K562 (cell line): ENCODE data around the gene COPA. TPM values are rescaled to one million over a fixed set of nuclear protein-coding genes. Genes with fewer than 3 reads are reported as not detected.

ENCODE experiments used
- ARID4B ChIP-seq: sonication (generic); formaldehyde crosslinking; IDR thresholded peaks from 2 replicates; pipeline ENCODE4 v1.8.0; 2022; ENCODE audit warnings: mild to moderate bottlenecking, missing genetic modification reagents
- ARNT ChIP-seq, 2 experiments: fragments of 450-650 bp; IDR thresholded peaks; 2 replicates each; pipeline ENCODE4 v1.6.1; 2016; ENCODE audit warnings: mild to moderate bottlenecking in 1 of 2
- CREB1 ChIP-seq, 2 experiments: sonication (generic) in 1 of 2; formaldehyde crosslinking in 1 of 2; IDR thresholded peaks; 2 replicates each; pipeline versions ENCODE4 v1.6.1 to v1.8.0; 2012 to 2022; ENCODE audit warnings: inconsistent platforms in 1 of 2, mild to moderate bottlenecking in 1 of 2, missing genetic modification reagents in 1 of 2, moderate library complexity in 1 of 2
- KDM4B ChIP-seq, 2 experiments: fragments of 450-650 bp in 1 of 2; sonication (generic) in 1 of 2; IDR thresholded peaks; 2 replicates each; pipeline ENCODE4 v1.6.1; 2016 to 2017; ENCODE audit warnings: borderline replicate concordance in 2 of 2, antibody characterized with exemption in 1 of 2, low read depth in 1 of 2, mild to moderate bottlenecking in 1 of 2
- MEF2D ChIP-seq: conservative IDR thresholded peaks from 2 replicates; pipeline ENCODE4 v1.6.1; 2016; ENCODE audit warnings: low read depth, missing genetic modification characterization, missing compliant biosample characterization
- NFRKB ChIP-seq: fragments of 450-650 bp; IDR thresholded peaks from 2 replicates; pipeline ENCODE4 v1.6.1; 2016; ENCODE audit warnings: low read depth
- RBM15 ChIP-seq: fragments of 200-400 bp; formaldehyde crosslinking; IDR thresholded peaks from 2 replicates; pipeline ENCODE4 v1.6.1; 2018; ENCODE audit warnings: mild to moderate bottlenecking, low read length, moderate library complexity; ENCODE audit not compliant: insufficient read depth
- SNRNP70 ChIP-seq: fragments of 200-400 bp; formaldehyde crosslinking; optimal IDR thresholded peaks from 2 replicates; pipeline ENCODE3; 2017; ENCODE audit warnings: low read depth, low read length
- SPI1 ChIP-seq: IDR thresholded peaks from 2 replicates; pipeline ENCODE4 v1.6.1; 2011; ENCODE audit warnings: low read depth, low read length, control low read depth, borderline replicate concordance
- polyA plus RNA-seq, 8 experiments: library from polyadenylated mRNA; depleted of rRNA in 4 of 8; stranded (reverse) in 5 of 8; unstranded in 3 of 8; fragments of >200 nt; fragmentation: Nextera tagmentation in 2 of 8; fragmentation: Illumina TruSeq in 1 of 8; extraction: Ambion mirVana in 2 of 8; extraction: Trizol in 1 of 8; gene quantifications; 2 replicates each; pipeline versions ENCODE4 v1.2.1 to v1.2.3, GENCODE V29; 2011 to 2014; ENCODE audit warnings: inconsistent platforms in 1 of 8, missing spikeins in 1 of 8
- total RNA-seq, 7 experiments: library from RNA; depleted of rRNA in 6 of 7; stranded (reverse); fragments of >200 nt in 6 of 7; fragmentation: Illumina TruSeq in 2 of 7; extraction: Trizol in 2 of 7; gene quantifications; 2 replicates each; pipeline versions ENCODE4 v1.2.1 to v1.2.3, GENCODE V29; 2011 to 2021; ENCODE audit warnings: low replicate concordance in 1 of 7
- TF ChIP-seq, protein P1 (sequence below), 2 experiments: fragments of 450-650 bp; IDR thresholded peaks; 2 replicates each; pipeline ENCODE4 v1.6.1; 2016; ENCODE audit warnings: mild to moderate bottlenecking in 2 of 2, borderline replicate concordance in 1 of 2, low read depth in 1 of 2, moderate library complexity in 1 of 2

Gene COPA
- total and polyA plus RNA-seq, 9 of the 15 experiments (the other 6 are each of a cell fraction or from before 2014, with no cell fraction given) = 49.8 to 222 (median 110) TPM

GRCh38 chr1:160342953-160343869 lies at the start of gene COPA, which contains the start of gene NCSTN (continued):
- TF ChIP-seq KDM4B (IDR thresholded peaks at IDR 0.05; ENCODE audit: borderline replicate concordance in 2 of 2, low read depth in 1 of 2) = peak in 1 of 2 experiments; percentile 94; a peak in 1 of 4 replicates
- peak; percentile 24 to 62; a peak in 1 of 4 replicates for TF ChIP-seq ARNT (IDR thresholded peaks at IDR 0.05)
- TF ChIP-seq NFRKB = peak; percentile 96
- TF ChIP-seq, protein P1, sequence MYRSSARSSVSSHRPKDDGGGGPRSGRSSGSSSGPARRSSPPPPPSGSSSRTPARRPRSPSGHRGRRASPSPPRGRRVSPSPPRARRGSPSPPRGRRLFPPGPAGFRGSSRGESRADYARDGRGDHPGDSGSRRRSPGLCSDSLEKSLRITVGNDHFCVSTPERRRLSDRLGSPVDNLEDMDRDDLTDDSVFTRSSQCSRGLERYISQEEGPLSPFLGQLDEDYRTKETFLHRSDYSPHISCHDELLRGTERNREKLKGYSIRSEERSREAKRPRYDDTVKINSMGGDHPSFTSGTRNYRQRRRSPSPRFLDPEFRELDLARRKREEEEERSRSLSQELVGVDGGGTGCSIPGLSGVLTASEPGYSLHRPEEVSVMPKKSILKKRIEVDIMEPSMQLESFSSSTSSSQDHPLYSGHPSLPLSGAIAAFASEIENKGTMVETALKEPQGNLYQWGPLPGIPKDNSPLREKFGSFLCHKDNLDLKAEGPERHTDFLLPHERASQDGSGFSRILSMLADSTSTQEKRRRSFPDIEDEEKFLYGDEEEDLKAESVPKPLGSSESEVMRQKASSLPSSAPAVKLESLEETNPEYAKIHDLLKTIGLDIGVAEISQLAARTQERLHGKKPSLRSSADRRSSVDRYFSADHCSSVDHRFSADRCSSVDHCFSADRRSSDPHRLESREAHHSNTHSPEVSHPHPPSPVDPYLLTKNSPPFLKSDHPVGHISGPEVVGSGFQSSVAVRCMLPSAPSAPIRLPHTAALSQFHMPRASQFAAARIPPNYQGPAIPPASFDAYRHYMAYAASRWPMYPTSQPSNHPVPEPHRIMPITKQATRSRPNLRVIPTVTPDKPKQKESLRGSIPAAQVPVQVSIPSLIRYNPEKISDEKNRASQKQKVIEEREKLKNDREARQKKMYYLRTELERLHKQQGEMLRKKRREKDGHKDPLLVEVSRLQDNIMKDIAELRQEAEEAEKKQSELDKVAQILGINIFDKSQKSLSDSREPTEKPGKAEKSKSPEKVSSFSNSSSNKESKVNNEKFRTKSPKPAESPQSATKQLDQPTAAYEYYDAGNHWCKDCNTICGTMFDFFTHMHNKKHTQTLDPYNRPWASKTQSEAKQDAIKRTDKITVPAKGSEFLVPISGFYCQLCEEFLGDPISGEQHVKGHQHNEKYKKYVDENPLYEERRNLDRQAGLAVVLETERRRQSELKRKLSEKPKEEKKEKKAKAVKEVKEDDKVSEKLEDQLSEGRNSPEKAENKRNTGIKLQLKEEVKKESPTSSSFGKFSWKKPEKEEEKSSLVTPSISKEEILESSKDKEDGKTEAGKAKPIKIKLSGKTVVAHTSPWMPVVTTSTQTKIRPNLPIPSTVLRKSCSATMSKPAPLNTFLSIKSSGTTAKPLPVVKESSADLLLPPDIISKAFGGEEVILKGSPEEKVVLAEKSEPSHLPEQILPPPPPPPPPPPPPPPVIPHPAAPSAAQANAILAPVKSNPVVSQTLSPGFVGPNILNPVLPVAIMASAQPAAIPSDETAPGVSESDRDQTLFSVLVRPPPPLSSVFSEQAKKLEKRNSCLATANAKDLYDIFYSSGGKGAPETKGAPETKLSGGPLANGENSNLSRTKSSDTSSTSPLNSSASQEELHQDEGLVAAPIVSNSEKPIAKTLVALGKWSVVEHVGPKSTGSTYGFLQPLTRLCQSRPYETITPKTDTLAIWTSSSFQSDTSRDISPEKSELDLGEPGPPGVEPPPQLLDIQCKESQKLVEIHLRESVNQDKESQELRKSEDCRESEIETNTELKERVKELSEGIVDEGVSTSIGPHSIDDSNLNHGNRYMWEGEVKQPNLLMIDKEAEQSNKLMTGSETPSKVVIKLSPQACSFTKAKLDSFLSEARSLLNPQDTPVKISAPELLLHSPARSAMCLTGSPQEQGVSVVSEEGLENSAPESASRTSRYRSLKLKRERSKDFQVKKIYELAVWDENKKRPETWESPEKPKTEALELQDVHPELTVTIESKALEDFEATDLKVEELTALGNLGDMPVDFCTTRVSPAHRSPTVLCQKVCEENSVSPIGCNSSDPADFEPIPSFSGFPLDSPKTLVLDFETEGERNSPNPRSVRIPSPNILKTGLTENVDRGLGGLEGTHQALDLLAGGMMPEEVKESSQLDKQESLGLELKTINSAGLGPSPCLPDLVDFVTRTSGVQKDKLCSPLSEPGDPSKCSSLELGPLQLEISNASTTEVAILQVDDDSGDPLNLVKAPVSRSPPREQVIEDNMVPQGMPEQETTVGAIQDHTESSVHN (IDR thresholded peaks at IDR 0.05; ENCODE audit: borderline replicate concordance in 1 of 2, low read depth in 1 of 2) = peak in 1 of 2 experiments; percentile 74; a peak in 1 of 4 replicates
- 0 out of 2 replicates have a peak, but pooled peaks have one; percentile 15 for TF ChIP-seq MEF2D (tag)
- TF ChIP-seq SNRNP70 = no peak
- peak; percentile 55; the same call in 1 of the 2 replicates for TF ChIP-seq SPI1
- TF ChIP-seq RBM15 = no peak
- peak; percentile 77 for TF ChIP-seq ARID4B (CRISPR knock-in tag)
- peak; percentile 66 for TF ChIP-seq CREB1 (IDR thresholded peaks at IDR 0.05)
- peak; percentile 53; the same call in 1 of the 2 replicates for TF ChIP-seq CREB1 (CRISPR knock-in tag; IDR thresholded peaks at IDR 0.05)
